HG02678 (cell line): ENCODE results near the gene FBXL19.
"Not testable (repeated sequence)": the region's sequence is repeated elsewhere in the genome, so short reads cannot be mapped to it uniquely, and the experiment has no call there.

Experiments used
- ATAC-seq: cut with Tn5 transposase; IDR thresholded peaks from one replicate; pipeline ENCODE4 v1.9.1; 2021; ENCODE audit warnings: mild to moderate bottlenecking, moderate library complexity; ENCODE audit not compliant: unreplicated experiment

The FBXL19 gene, protein sequence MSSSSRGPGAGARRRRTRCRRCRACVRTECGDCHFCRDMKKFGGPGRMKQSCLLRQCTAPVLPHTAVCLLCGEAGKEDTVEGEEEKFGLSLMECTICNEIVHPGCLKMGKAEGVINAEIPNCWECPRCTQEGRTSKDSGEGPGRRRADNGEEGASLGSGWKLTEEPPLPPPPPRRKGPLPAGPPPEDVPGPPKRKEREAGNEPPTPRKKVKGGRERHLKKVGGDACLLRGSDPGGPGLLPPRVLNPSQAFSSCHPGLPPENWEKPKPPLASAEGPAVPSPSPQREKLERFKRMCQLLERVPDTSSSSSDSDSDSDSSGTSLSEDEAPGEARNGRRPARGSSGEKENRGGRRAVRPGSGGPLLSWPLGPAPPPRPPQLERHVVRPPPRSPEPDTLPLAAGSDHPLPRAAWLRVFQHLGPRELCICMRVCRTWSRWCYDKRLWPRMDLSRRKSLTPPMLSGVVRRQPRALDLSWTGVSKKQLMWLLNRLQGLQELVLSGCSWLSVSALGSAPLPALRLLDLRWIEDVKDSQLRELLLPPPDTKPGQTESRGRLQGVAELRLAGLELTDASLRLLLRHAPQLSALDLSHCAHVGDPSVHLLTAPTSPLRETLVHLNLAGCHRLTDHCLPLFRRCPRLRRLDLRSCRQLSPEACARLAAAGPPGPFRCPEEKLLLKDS

DNA sequence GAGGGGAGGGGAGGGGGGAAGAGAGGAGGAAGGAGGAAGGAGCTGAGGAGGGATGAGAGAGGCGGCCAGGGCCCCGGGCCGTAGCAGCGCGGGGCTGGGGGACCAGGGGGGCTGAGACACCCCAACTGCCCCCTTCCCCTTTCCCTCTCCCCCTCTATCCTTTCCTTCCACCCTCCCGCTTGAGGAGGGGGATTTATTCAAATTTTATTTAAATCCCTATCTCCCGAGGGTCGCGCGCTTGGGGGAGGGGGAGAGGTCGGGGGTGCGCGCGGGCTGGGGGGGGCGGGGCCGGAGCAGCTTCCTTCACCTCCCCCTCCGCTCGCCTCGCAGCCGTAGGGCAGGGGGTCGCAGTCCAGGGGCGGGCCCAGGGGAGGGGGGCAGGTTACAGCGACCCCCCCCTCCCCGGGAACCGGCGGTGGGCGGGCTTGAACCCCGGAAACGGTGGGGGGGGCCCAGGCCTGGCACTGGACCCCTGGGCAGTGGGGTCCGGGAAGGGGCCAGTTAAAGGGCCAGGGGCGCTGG lies at the start of gene FBXL19:
FBXL19 (plus strand) TSS at position 19 of the 522 bp plus-strand sequence. CDS start 2,183 bp downstream, outside the sequence.
- no peak for ATAC-seq

DNA sequence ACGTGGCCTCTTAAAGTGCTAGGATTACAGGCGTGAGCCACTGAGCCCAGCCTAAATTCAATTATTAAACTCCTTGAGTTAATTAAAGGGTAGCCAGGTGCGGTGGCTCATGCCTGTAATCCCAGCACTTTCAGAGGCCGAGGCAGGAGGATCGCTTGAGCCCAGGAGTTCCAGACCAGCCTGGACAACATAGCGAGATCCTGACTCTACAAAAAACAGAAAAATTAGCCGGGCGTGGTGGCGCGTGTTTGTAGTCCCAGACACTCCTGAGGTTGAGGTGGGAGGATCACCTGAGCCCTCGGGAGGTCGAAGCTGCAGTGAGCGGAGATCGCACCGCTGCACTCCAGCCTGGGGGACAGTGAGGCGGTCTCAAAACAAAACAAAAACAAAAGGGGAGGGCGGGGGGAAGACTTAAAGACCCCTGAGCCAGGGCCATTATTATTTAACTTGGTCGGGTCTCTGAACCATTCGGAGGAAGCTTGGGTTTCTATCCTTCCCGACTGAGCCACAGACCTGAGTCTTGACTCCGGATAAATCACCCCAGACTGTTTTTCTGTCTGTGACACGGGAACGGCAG lies 49.0 kb upstream of the FBXL19 start:
- ATAC-seq, result no peak

DNA sequence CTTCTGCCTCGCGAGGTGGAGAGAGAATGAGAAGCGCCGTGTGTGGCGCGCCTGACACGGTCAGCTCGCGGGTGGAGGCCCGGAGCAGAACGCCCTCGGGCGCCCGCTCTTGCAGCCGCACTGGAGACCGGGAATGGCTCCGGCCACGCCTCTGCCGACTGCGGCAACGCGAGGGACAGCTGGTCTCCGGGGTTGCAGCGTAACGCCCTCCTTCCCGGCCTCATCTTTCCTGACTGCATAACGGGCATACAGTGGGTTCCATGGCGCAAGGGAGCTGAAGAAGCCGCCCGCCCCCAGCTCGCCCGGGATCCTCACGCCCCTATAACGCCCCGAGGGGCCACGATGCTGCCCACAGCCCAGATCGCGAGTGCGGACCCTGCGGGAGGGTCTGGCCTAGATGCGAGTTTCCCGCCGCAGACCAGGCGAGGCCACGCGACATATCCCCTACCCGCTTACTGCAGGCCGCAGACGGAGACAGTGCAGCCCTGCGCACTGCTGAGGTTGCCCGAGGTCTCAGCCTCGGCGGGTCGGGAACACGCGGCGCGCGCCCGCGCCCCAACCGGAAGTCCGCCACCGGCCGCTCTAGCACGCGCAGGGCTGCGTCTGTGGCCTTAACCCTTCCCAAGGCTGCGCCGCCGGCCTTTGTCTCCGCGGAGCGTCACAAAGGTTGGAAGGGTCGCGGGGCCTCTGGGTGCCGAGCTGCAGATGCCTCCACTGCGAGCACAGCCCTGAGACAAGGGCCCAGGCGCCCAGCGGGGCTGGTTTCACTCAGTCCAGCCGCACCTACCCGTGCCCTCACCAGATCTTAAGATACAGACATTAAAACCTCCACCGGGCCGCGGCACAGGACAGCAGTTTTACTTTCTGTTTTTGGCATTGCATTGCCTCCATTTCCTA lies 48.3 kb upstream of the FBXL19 start:
- ATAC-seq, result peak; percentile 87

DNA sequence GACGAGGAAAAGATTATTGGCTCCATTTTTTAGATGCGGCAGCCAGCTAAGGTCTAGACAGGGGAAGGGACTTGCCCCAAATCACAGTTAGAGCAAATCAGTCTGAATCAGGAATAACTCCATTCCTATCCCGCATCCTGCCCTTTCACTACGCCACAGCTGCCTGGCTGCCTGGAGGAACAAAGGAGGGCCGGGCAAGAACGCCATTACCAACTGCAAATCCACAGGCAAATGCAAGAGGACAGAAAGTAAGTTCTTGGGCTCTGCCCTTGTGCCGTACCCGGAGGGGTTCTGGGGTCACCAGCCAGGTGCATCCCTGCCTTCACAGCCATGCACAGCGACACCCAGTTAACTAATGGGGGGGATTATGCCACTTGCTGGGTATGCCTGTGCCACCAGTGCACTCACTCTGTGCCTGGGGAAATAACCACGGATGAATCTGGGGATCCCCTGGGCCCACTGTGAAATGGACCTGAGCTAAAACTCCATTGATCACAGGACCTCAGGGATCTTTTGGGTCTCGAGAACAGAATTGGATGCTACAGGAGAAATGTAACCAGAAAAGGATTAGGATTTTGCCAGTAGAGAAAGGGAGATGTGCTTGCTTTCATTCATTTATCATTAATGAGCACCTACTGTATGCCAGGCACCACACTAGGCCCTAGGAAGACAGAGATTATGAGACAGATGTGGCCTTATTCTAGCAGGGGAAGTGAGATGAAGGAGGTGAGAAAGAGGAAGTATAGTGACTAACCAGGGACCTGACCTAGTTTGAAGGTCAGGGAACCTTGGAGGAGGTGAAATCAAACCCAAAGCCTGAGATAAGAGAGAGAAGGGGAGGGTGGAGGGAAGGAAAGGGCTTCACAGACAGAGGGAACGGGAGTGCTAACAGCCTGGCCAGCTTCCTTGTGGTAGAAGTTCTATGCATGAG lies 47.2 kb upstream of the FBXL19 start:
- no peak for ATAC-seq

DNA sequence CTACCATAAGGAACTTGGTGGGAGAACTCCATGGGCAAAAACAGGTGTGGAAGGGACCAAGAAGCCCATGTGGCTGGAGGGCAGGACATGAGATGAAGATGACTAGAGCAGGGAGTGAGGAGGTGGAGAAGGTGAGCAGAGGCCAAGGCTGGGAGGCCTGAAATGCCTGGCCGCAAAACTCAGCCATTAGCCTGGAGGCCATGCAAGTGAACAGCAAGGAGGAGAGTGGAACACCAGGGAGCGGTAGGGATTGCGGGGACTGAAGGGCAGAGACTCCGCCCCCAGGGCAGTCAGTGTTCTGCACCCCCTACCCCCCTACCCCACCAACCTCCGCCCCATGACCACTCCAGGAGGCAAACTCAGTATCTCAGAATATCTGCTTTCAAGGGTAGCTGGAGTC lies 46.5 kb upstream of the FBXL19 start:
- no peak for ATAC-seq

DNA sequence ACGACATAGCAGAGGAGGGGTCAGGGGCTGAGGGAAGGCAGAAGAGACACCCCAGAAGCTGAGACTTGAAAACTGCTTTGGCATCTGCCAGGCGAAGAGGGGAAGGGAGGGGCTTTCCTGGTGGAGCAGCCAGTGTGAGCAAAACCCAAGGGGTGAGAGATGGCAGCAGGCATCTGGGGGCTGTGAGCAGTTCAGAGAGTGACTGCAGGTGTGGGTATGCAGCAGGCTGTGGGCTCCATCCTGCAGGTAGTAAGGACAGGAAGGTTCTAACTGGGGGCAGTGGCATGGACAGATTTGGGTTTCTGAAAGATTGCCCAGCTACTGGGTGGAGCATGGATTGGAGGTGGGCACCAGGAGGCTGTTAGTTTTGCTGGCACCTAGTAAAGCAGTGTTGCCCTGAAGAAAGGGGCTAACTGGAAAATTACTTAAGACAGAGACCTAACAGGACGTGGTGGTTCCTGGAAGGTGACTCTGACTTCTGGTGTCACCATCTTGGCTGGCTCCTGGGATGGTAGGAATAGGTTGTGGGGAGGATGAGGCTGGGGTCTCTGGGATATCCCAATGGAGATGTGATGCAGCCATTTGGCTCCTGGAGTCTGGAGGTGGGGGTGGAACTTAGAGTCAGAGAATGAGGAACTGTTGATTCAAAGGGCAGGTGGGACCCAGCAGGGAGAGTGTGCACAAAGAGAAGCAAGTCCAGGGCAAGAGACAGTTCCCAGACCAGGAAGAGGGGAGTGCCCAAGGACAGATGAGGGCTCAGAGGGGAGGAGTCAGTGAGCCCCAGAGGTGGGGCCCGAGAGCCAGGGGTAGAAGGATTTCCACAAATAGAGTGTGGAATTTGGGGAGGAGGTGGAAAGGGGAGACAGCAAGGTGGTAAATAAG lies 40.7 kb upstream of the FBXL19 start:
- ATAC-seq, result no peak

DNA sequence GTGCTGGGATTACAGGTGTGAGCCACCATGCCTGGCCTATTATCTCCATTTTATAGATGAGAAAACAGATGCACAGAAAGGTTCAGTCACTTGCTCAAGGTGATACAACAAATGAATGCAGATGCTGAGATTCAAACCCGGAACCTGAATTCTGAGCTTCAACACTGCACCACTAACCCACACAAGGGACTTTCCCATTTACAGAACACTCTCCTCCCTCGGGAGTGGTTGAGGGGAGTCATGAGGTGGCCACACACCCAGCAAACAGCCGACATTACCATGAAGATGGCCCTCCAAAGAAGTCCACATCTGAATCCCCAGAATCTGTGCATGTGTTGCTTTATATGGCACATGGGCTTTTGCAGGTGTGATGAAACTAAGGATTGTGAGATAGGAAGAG lies 38.6 kb upstream of the FBXL19 start:
- no peak for ATAC-seq

DNA sequence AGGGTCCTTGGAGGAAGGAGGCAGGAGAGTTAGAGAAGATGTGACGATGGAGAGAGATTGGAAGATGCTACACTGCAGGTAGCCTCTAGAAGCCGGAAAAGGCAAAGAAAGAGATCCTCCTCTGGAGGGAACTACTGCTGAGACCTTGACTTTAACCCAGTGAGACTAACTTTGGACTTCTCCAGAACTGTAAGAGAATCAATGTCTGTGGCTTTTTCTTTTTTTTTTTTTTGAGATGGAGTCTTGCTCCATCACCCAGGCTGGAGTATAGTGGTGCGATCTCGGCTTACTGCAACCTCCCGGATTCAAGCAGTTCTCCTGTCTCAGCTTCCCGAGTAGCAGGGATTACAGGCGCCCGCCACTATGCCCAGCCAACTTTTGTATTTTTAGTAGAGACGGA lies 38.2 kb upstream of the FBXL19 start:
- ATAC-seq, result no peak

DNA sequence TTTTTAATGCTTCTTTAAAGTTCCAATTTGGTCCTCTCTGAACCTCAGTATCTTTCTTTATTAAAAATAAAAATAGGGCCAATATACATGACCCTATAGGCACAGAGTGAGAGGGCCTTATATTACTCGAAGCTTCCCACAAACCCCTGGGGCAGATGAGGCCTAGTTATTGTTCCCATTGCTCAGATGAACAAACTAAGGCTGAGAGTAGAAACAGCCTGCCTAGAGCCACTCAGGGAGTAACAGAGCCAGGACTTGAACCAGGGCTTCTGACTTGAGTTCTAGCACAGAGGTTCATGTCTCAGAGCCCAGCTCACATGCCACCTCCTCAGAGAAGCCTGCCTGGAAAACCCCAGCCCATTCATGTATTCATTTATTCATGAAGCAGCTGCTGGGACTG lies 37.2 kb upstream of the FBXL19 start:
- ATAC-seq, result no peak

DNA sequence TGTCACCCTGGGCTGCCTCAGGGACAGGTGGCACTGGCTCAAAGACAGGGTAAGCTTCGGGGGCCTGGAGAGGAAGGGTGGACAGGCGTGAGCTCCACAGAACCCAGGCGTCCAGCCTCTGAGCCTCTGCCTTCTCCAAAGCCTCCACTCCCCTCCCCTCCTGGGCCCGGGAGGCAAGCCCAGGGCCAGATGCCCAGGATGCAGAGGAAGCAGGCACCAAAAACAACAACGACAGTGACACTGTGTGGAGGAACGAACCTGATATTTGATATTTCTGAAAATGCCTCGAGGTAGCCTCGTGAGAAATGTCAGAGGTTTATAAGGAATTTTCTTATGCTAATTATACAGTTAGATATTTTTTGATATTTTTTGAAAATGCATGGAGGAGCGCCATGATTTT lies 35.4 kb upstream of the FBXL19 start:
- ATAC-seq, result no peak

DNA sequence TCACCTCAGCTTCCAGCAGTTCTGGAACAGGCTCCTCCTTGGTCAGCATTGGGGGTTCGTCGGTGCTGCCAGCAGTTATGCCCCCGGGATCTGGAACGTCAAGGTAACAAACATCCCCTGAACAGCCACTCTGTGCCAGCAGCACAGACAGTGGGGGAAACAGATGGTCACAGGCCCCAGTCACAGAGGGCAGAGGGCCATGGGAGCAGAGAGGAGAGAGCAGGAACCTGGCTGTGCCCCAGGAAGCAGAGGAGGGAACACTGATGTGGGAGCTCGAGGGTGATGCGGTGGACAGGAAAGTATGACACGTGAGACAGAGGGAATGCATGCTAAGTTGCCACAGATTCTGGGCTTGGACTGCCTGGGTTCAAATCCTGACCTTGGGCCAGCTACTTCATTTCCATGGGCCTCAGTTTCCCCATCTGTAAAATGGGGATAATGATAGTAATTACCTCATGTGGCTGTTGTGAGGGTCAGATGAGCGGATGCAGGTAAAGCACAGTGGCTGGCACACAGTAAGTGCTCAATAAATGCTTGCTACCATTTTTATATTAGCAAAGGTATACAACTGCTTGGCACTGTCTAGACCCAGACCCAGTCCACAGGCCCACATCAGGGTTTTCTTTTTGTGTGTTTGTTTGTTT lies 34.4 kb upstream of the FBXL19 start:
- ATAC-seq, result no peak

DNA sequence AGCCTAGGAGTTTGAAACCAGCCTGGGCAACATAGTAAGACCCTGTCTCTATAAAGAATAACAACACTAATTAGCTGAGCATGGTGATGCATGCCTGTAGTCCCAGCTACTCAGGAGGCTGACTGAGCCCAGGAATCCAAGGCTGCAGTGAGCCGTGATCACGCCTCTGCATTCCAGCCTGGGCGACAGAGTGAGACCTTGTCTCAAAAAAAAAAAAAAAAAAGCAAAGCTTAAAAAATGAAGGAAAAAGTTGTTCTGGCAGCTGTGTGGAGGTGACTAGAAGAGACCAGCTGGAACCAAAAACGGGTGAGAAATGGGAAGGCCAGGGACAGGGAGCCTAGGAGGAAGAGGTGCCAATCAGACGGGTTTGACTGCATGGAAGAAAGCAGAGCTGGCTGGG lies 33.7 kb upstream of the FBXL19 start:
- no peak for ATAC-seq

DNA sequence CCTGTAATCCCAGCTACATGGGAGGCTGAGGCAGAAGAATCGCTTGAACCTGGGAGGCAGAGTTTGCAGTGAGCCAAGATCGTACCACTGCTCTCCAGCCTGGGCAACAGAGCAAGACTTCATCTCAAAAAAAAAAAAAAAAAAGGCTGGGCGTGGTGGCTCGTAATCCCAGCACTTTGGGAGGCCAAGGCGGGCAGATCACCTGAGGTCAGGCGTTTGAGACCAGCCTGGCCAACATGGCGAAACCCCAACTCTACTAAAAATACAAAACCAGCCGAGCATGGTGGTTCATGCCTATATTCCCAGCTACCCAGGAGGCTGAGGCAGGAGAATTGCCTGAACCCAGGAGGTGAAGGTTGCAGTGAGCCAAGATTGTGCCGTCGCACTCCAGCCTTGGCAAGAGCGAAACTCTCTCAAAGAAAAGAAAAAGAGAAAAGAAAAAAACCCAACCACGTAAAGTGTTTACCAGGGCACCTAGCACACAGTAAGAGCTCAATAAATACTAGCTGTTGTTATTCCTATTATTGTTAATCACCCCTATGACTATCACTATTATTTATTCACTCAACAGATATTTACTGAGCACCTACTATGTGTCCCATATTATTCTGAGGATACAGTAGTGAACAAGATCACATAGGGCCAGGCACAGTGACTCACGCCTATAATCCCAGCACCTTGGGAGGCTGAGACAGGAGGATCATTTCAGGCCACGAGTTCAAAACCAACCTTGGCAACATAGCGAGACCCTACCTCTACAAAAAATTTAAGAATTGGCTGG lies 32.1 kb upstream of the FBXL19 start:
- ATAC-seq, result not testable (repeated sequence)

DNA sequence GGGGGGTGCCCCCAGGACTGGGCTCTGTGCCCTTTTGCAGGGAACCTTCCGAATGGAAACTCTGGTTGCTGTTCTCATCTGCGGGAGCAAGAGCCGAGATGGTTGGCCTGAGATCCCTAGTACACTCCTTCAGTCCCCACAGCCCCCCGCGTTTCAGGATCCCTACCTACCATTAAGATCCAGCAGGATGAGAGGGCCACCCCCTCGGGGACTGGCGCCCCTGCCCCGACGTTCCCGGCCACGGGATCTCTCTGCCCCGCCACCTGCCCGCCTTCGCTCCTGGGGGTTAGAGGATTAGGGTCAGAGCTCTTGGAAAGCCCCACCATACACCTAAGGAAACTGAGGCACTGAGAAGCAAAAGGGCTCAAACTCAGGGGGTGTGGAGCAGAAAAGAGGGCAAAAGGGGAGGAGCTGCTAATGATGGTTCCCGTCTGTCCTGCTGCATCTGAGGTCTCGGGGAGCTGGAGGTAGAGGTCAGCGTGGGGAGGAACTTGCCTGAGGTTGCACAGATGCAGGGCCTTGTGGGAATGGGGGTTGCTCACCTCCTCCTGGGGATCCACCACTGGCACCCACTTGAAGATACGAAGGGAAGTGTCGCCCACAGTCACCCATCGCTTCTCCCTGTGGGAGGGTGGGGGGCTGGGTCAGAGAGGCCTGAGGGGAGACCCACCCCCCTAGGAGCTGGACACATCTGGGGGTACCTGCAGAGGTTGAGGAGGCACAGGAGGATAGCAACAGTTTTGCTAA lies 30.5 kb upstream of the FBXL19 start:
- no peak for ATAC-seq

DNA sequence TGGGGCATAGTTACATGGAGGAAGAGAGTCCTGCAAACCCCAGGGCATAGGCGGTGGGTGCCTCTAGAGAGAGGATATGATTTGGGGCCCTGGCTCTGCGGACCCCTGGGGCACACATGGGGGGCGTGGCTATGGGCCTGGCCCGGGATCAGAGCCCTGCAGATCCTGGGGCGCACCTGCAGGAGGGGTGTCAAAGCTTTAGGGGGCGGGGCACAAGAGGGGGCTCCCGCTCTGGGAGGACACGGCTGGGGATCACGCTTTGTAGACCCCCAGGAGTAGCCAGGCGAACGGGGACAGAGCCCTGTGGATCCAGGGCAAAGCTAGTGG lies 30.0 kb upstream of the FBXL19 start:
- no peak for ATAC-seq

DNA sequence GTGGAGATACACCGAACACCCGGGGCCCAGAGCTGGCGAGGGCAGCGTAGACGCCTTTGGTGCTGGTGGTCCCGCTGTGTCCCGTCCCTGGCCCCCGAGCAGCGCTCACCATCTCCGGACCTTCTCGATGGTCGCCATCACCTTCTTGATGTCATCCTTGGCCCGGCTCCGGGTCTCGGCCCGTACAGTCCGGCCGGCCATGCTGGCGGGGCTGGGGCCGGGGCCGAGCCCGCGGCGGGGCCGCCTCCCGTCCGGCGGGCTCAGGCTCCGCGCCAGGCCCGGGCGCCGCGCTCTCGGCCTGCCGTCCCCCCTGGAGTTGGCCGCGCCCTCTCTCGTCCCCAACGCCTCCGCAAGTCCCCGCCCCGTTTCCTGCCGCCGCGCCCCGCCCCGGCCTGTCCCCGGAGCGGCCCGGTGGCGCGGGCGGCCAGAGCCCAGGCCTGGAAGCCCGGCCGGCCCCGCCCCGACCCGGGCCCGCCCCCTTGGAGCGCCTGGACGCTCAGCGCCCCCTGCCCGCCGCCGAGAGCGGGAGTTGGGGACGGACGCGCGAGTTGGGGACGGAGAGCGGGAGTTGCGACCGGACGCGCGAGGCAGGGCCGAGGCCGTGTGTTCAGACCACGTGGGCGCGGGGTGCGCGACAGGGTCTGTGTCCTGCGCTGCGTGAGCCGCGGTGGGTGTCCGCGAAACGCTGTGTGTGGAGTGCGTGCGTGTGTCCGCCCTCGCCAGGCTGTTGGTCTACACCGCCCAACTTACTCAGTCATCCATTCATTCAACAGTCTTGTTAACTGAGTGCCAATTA lies 29.4 kb upstream of the FBXL19 start, which contains the start of gene BCL7C:
BCL7C (minus strand) TSS at position 334 of the 796 bp plus-strand sequence; CDS start at position 201, 133 bp downstream.
- peak; percentile 76 for ATAC-seq
